PC-9 (cell line): ENCODE results near the gene CNTNAP5. TPM values are rescaled to one million over a fixed set of nuclear protein-coding genes. Genes with fewer than 3 reads are reported as not detected.

Experiments used
- BruUV-seq: library from RNA; stranded (reverse); fragments of 400-500 nt; replicated peaks from 2 replicates; lab custom pipeline; 2021; lab: Mats Ljungman, UMichigan
- CTCF ChIA-PET: fragments of 300-600 bp; sonication (Branson Sonifier 250); formaldehyde crosslinking; loops from one replicate; lab custom pipeline; 2022; ENCODE audit warnings: antibody characterized with exemption; lab: Charles Lee
- POLR2A ChIA-PET: fragments of 300-600 bp; sonication (Branson Sonifier 250); formaldehyde crosslinking; loops from one replicate; lab custom pipeline; 2022; ENCODE audit warnings: antibody characterized with exemption; ENCODE audit not compliant: unreplicated experiment; lab: Charles Lee
- DNase-seq, 2 experiments: peaks; one replicate each; pipeline versions ENCODE4 v3.0.0 to v3.0.0-alpha.2; 2015 to 2022; ENCODE audit warnings: mixed read lengths in 1 of 2
- H2AFZ ChIP-seq: fragments of 200-600 bp; sonication (generic); 2 replicates; pipeline ENCODE4 v1.8.1; 2017; ENCODE audit warnings: antibody characterized with exemption
- H3F3A ChIP-seq: fragments of 200-600 bp; sonication (generic); 2 replicates; pipeline ENCODE4 v1.8.1; 2017; ENCODE audit warnings: antibody characterized with exemption, mild to moderate bottlenecking, low read depth; ENCODE audit not compliant: insufficient read depth
- H3K27ac ChIP-seq: fragments of 200-600 bp; sonication (generic); 2 replicates; pipeline ENCODE4 v1.6.1; 2016; ENCODE audit warnings: mixed run types
- H3K27me3 ChIP-seq: fragments of 200-600 bp; sonication (generic); 2 replicates; pipeline ENCODE4 v1.6.1; 2016; ENCODE audit warnings: low read depth, mixed run types; ENCODE audit not compliant: insufficient read depth
- H3K36me3 ChIP-seq: fragments of 200-600 bp; sonication (generic); 2 replicates; pipeline ENCODE4 v1.6.1; 2016; ENCODE audit warnings: low read depth, mixed run types
- H3K4me1 ChIP-seq: fragments of 200-600 bp; sonication (generic); replicated peaks from 2 replicates; pipeline ENCODE4 v1.6.1; 2016; ENCODE audit warnings: mixed run types; ENCODE audit not compliant: insufficient read depth
- H3K4me2 ChIP-seq: fragments of 200-600 bp; sonication (generic); 2 replicates; pipeline ENCODE4 v1.6.1; 2017; ENCODE audit warnings: mixed run types
- H3K4me3 ChIP-seq: fragments of 200-600 bp; sonication (generic); 2 replicates; pipeline ENCODE4 v1.6.1; 2016; ENCODE audit warnings: mixed run types
- H3K79me2 ChIP-seq: fragments of 200-600 bp; sonication (generic); 2 replicates; pipeline ENCODE4 v1.6.1; 2017; ENCODE audit warnings: low read depth, mixed run types
- H3K9me2 ChIP-seq: fragments of 200-600 bp; sonication (generic); 2 replicates; pipeline ENCODE4 v1.8.1; 2017; ENCODE audit warnings: mild to moderate bottlenecking; ENCODE audit not compliant: insufficient read depth
- H3K9me3 ChIP-seq: fragments of 200-600 bp; sonication (generic); 2 replicates; pipeline ENCODE4 v1.8.1; 2016; ENCODE audit warnings: low read depth; ENCODE audit not compliant: insufficient read depth
- H4K20me1 ChIP-seq: fragments of 200-600 bp; sonication (generic); 2 replicates; pipeline ENCODE4 v1.8.1; 2017; ENCODE audit not compliant: insufficient read depth
- CTCF ChIP-seq: fragments of 200-600 bp; sonication (generic); conservative IDR thresholded peaks from 2 replicates; pipeline ENCODE4 v1.6.1; 2017; ENCODE audit warnings: mixed run types, antibody characterized with exemption, mild to moderate bottlenecking, moderate library complexity
- EZH2 ChIP-seq: fragments of 200-600 bp; sonication (generic); IDR thresholded peaks from 2 replicates; pipeline ENCODE4 v1.8.0; 2017; ENCODE audit warnings: antibody characterized with exemption, low read depth
- intact Hi-C: fragments of 100-400 bp; cut with micrococcal nuclease; formaldehyde crosslinking; loops from one replicate; pipeline ENCODE4 v1.10.0; 2022; ENCODE audit not compliant: unreplicated experiment
- total RNA-seq: library from RNA; stranded (reverse); gene quantifications from 2 replicates; pipeline ENCODE4 v1.2.3, GENCODE V29; 2021

The CNTNAP5 gene
- total RNA-seq, 1 experiment from 2014 or later: not detected

GRCh38 chr2:124320051-124320688, 295.1 kb downstream of the CNTNAP5 start:
- DNase-seq: no peak

GRCh38 chr2:124323321-124323720, 298.2 kb downstream of the CNTNAP5 start:
- no peaks in the 10 kb centered on the region for H3F3A ChIP-seq
- H3K9me3 ChIP-seq: no peaks in the 10 kb centered on the region
- no peaks in the 10 kb centered on the region for H3K4me1 ChIP-seq
- no peak for DNase-seq
- ChIA-PET POLR2A (no interaction called here), CTCF (no interaction called here)
- no peak overlapping the region for H2AFZ ChIP-seq
- H3K4me3 ChIP-seq: no peak overlapping the region
- no peaks in the 10 kb centered on the region for H3K36me3 ChIP-seq
- BruUV-seq: no TSS peak
- intact Hi-C loops: no loop called here
- no peaks in the 10 kb centered on the region for H3K9me2 ChIP-seq
- no peak overlapping the region for H3K27ac ChIP-seq
- H3K4me2 ChIP-seq: no peak overlapping the region
- H3K79me2 ChIP-seq: no peaks in the 10 kb centered on the region
- H3K27me3 ChIP-seq: no peaks in the 10 kb centered on the region
- TF ChIP-seq CTCF (no peak), EZH2 (no peak)
- no peaks in the 10 kb centered on the region for H4K20me1 ChIP-seq

More at GRCh38 chr2:124320051-124320688, 295.1 kb downstream of the CNTNAP5 start:
- H3K27me3 ChIP-seq: no peaks in the 10 kb centered on the region
- POLR2A ChIA-PET: no interaction called here
- H3K4me2 ChIP-seq: no peak overlapping the region
- no TSS peak for BruUV-seq
- H3K9me3 ChIP-seq: no peaks in the 10 kb centered on the region
- TF ChIP-seq EZH2: no peak
- no peak for TF ChIP-seq CTCF
- H3K4me3 ChIP-seq: no peak overlapping the region
- no peaks in the 10 kb centered on the region for H3K9me2 ChIP-seq
- no peaks in the 10 kb centered on the region for H3K36me3 ChIP-seq
- intact Hi-C loops: no loop called here
- no peak overlapping the region for H2AFZ ChIP-seq
- H3K27ac ChIP-seq: no peak overlapping the region
- no peaks in the 10 kb centered on the region for H3K79me2 ChIP-seq
- CTCF ChIA-PET: no interaction called here
- no peaks in the 10 kb centered on the region for H4K20me1 ChIP-seq
- H3K4me1 ChIP-seq: no peaks in the 10 kb centered on the region
- H3F3A ChIP-seq: no peaks in the 10 kb centered on the region

- Histone ChIP-seq H3K4me2 (no peak overlapping the region), H3K27ac (no peak overlapping the region), H4K20me1 (no peaks in the 10 kb centered on the region), H3K4me3 (no peak overlapping the region), H3K9me3 (no peaks in the 10 kb centered on the region), H3K4me1 (no peaks in the 10 kb centered on the region), H3K79me2 (no peaks in the 10 kb centered on the region), H3K36me3 (no peaks in the 10 kb centered on the region), H3F3A (no peaks in the 10 kb centered on the region), H2AFZ (no peak overlapping the region), H3K27me3 (no peaks in the 10 kb centered on the region), H3K9me2 (no peaks in the 10 kb centered on the region)
- TF ChIP-seq CTCF (peak; percentile 50), EZH2 (no peak)
- ChIA-PET CTCF (no interaction called here), POLR2A (no interaction called here)
- intact Hi-C loops: no loop called here
- no peak for DNase-seq
- no TSS peak for BruUV-seq
These were observed 300.8 kb downstream of the CNTNAP5 start for GRCh38 chr2:124325667-124326440.
